Measurements from ENCODE around the gene SMCHD1. TPM values are rescaled to one million over a fixed set of nuclear protein-coding genes. Genes with fewer than 3 reads are reported as not detected.
A peak's percentile ranks its signal among the peaks of the same experiment; 100 is the strongest.
"Not testable (repeated sequence)": the region's sequence is repeated elsewhere in the genome, so short reads cannot be mapped to it uniquely, and the experiment has no call there.

SMCHD1 gene
- total RNA-seq, 4 donors from 2014 or later, result 32.8 to 69.6 (median 33.8) TPM

GRCh38 chr18:2847317-2848246 is 192.1 kb downstream of the SMCHD1 start:
- Histone ChIP-seq H3K4me1 (peaks cover 9 to 28% (median 11%) of the 10 kb centered on the region in 3 donors), H3K36me3 (no peaks in the 10 kb centered on the region), H3K9me3 (no peaks in the 10 kb centered on the region), H3K4me3 (peak overlapping the region; percentile 33 to 62 (median 53)), H3K27ac (peak overlapping the region; percentile 58 to 88 (median 78)), H3K27me3 (peaks cover 0 to 79% (median 6%) of the 10 kb centered on the region in 4 donors)
- TF ChIP-seq CTCF (IDR thresholded peaks at IDR 0.05) (no peak), POLR2A (IDR thresholded peaks at IDR 0.05) (no peak)
- no peak for DNase-seq
- 0 to 4% methylated on average over 4 to 8 of the region's 80 CpGs for WGBS, 2 donors
- intact Hi-C loops (cut with DNase I), result no loop called here

GRCh38 chr18:2848247-2849246 is 193.0 kb downstream of the SMCHD1 start:
- peak overlapping the region in 3 of 4 donors; percentile 70 to 88 (median 85) for H3K27ac ChIP-seq
- H3K36me3 ChIP-seq, result no peaks in the 10 kb centered on the region
- DNase-seq, result no peak
- H3K27me3 ChIP-seq, result peaks cover 0 to 75% (median 6%) of the 10 kb centered on the region in 4 donors
- H3K4me3 ChIP-seq, result peak overlapping the region; percentile 33 to 62 (median 53)
- TF ChIP-seq CTCF (IDR thresholded peaks at IDR 0.05), result no peak
- no peak for TF ChIP-seq POLR2A (IDR thresholded peaks at IDR 0.05)
- WGBS, 2 donors, result 23 to 29% methylated on average over 17 of the region's 17 CpGs
- intact Hi-C loops (cut with DNase I), result no loop called here
- H3K4me1 ChIP-seq, result peaks cover 9 to 28% (median 11%) of the 10 kb centered on the region in 3 donors
- H3K9me3 ChIP-seq, result no peaks in the 10 kb centered on the region

- WGBS, 2 donors, result 81 to 91% methylated on average over 2 of the region's 2 CpGs
- Histone ChIP-seq H3K4me1 (peaks cover 9 to 44% (median 11%) of the 10 kb centered on the region in 3 donors), H3K9me3 (no peaks in the 10 kb centered on the region), H3K4me3 (no peak overlapping the region), H3K27ac (no peak overlapping the region), H3K36me3 (no peaks in the 10 kb centered on the region), H3K27me3 (peaks cover 0 to 55% (median 6%) of the 10 kb centered on the region in 4 donors)
- no peak for DNase-seq
- intact Hi-C loops (cut with DNase I), result no loop called here
- no peak for TF ChIP-seq POLR2A (IDR thresholded peaks at IDR 0.05)
- no peak for TF ChIP-seq CTCF (IDR thresholded peaks at IDR 0.05)
These were observed 195.3 kb downstream of the SMCHD1 start for GRCh38 chr18:2850816-2851215.

GRCh38 chr18:2851771-2852170 is 196.2 kb downstream of the SMCHD1 start:
- no peak for TF ChIP-seq POLR2A (IDR thresholded peaks at IDR 0.05)
- no peak for TF ChIP-seq CTCF (IDR thresholded peaks at IDR 0.05)
- H3K4me1 ChIP-seq, result peaks cover 9 to 43% (median 9%) of the 10 kb centered on the region in 3 donors
- DNase-seq, result no peak
- H3K4me3 ChIP-seq, result no peak overlapping the region
- no peaks in the 10 kb centered on the region for H3K36me3 ChIP-seq
- WGBS, 2 donors, result 85 to 86% methylated on average over 8 of the region's 8 CpGs
- intact Hi-C loops (cut with DNase I), result no loop called here
- H3K27ac ChIP-seq, result no peak overlapping the region
- peaks cover 0 to 46% (median 6%) of the 10 kb centered on the region in 4 donors for H3K27me3 ChIP-seq
- no peaks in the 10 kb centered on the region for H3K9me3 ChIP-seq

GRCh38 chr18:2852460-2852859 is 196.9 kb downstream of the SMCHD1 start:
- WGBS, 2 donors, result 80 to 86% methylated on average over 8 to 12 of the region's 12 CpGs
- DNase-seq, result not testable (repeated sequence)

More at GRCh38 chr18:2852460-2852859, 196.9 kb downstream of the SMCHD1 start:
- H3K4me3 ChIP-seq; H3K27ac ChIP-seq; H3K36me3 ChIP-seq; intact Hi-C loops (cut with DNase I); H3K9me3 ChIP-seq: not testable (repeated sequence)
- Histone ChIP-seq H3K27me3 (peaks cover 0 to 39% (median 4%) of the 10 kb centered on the region in 4 donors), H3K4me1 (peaks cover 3 to 43% (median 11%) of the 10 kb centered on the region in 3 donors)

All from esophagus squamous epithelium (tissue), 5 donors.